ENCODE measurements around the gene ATP1A1.

Gene ATP1A1

DNA sequence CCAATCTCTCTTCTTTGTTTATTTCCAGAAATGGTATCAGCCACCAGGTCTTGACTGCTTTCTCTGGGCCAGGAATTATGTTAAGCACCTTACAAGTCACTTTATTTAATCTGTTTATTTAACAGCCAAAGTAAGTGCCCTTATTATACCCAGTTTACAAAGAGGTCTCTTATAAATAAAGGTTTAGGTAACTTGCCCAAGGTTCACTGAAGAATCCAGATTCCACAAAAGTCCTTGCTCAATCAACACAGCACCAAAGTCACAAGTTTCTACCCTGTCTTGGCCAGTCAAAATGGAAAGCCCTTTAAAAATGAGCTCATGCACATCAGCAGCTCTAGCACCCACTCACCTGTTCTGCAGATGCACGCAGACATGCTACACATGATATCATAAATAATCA, 28.0 kb upstream of the ATP1A1 start:
- no peak for DNase-seq (ENCODE audit: low read depth)

DNA sequence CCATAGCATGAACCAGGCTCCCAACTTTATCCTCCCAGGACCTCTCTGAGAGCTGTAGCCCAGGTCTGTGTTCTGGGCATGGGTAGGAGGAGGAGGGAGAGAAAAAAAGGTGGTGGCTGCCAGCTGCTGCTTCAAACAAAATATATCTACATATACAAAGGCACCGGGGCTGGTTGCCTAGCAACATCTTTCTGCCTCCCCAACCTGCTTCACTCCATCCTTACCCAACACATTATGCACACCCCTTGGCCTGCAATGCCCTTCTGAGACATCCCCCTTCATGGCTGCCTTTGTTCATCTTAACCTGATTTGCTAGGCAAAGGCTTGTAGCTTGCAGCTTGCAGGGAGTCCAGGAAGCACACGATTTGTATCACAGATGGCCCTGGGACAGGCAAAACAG, 27.2 kb upstream of the ATP1A1 start:
- DNase-seq (ENCODE audit: low read depth) = no peak

- DNase-seq (ENCODE audit: low read depth) = no peak
Measured at GRCh38 chr1:116346943-116347673, 25.9 kb upstream of the ATP1A1 start.

DNA sequence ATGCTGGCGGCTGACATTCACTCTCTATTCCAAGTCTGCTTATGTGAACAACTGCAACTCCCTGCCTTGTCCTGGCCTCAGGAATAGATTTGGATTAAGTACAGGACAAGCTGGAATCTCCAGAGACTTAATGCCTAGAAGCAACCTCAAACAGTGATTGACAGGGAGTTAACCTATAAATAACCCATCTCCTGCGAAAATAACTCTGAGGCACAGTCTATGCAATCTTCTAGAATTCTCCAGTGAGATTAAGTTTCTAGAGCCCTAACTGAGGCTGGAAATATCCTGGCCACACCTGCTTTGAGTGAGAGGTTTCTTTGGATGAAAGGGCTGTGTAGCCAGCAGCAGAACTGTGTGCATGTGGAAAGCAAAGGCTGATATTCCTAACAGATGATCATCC, 25.3 kb upstream of the ATP1A1 start:
- no peak for DNase-seq (ENCODE audit: low read depth)

GRCh38 chr1:116350097-116350645, 22.9 kb upstream of the ATP1A1 start:
- no peak for DNase-seq (ENCODE audit: low read depth)

DNA sequence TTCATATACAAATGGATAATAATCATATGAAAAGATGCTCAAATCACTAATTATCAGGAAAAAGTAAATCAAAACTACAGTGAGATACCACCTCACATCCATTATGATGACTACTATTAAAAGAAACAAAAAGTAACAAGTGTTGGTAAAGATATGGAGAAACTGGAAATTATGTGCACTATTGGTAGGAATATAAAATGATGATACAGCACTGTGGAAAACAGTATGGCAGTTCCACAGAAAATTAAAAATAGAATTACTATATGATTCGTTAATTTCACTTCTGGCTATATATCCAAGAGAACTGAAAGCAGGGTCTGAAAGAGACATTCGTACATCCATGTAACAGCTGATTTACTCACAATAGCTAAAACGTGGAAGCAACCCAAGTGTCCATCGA, 21.1 kb upstream of the ATP1A1 start:
- DNase-seq (ENCODE audit: low read depth) = no peak

DNA sequence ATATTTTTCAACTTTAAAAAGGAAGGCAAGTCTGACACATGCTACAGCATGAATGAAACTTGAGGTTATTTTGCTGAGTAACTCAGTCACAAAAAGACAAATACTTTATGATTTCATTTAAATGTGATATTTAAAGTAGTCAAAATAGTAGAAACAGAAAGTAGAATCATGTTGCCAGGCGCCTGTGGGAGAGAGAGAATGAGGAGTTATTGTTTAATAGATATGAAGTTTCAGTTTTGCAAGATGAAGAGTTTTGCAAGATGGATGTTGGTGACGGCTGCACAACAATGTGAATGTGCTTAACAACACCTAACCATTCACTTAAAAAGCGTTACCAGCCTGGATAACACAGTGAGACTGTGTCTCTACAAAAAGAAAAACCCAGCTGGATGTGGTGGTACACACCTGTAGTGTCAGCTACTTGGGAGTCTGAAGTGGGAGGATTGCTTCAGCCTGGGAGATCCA, 20.7 kb upstream of the ATP1A1 start:
- DNase-seq (ENCODE audit: low read depth) = no peak

DNA sequence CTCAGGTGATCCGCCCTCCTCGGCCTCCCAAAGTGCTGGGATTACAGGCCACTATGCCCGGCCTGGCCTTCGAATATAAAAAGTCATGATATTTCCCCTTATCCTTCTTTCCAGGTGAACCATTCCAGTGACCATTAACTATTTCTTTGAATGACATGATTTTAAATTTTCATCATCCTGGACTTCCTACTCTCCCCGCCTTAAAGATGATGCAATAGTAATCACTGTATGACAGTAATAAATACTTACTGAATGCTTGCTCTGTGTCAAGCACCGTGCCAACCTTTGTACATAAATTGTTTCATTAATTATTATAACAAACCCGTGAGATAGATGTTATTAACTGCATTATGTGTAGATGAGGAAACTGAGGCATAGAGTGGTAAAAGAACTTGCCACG, 19.9 kb upstream of the ATP1A1 start:
- no peak for DNase-seq (ENCODE audit: low read depth)

DNA sequence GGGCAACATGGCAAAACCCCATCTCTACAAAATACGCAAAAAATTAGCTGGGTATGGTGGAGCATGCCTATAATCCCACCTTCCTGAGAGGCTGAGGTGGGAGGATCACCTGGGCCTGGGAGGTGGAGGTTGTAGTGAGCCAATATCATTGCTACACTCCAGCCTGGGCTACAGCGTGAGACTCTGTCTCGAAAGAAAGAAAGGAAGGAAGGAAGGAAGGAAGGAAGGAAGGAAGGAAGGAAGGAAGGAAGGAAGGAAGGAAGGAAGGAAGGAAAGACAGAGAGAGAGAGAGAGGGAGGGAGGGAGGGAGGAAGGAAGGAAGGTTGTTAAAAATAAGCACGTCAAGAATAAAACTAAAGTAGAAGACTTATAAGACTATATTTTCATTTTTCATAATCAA, 17.0 kb upstream of the ATP1A1 start:
- DNase-seq (ENCODE audit: low read depth) = no peak

- no peak for DNase-seq (ENCODE audit: low read depth)
Measured at GRCh38 chr1:116356673-116357072, 16.4 kb upstream of the ATP1A1 start.

DNA sequence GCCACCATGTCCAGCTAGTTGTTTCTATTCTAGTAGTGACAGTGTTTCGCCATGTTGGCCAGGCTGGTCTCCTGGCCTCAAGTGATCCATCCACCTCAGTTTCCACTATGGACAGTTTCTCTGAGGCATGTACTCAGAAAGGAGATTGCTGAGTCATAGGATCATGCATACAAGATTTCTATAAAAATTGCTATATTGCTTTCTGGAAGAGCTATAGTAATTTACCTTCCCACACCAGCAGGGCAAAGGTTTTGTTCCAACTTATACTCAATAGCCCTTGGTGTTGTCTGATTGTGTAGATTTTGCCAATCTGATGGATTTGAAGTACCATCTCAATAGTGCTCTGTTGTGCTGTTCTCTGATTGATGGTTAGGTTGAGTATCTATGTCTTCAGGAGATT, 15.6 kb upstream of the ATP1A1 start:
- DNase-seq (ENCODE audit: low read depth) = no peak

GRCh38 chr1:116359060-116359830, 13.8 kb upstream of the ATP1A1 start:
- DNase-seq (ENCODE audit: low read depth) = no peak

DNA sequence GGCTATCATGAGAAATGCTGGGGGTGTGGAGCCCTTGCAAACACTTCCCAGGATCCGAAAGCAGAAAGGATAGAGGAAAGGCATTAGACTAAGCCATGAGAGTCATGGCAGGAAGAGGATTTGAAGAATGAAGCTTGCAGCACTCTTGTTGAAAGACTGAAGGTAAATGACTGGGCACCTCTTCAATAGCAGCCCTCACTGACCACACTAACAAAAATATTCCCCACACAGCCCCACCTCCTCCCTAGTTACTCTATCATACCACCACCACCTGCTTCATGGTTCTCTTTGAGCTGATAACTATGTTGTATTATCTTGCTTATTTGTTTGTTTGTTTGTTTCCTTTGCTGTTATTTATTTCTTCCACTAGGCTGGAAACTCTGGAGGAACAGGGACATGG, 13.2 kb upstream of the ATP1A1 start:
- DNase-seq (ENCODE audit: low read depth) = no peak

GRCh38 chr1:116360429-116361173, 12.4 kb upstream of the ATP1A1 start:
- no peak for DNase-seq (ENCODE audit: low read depth)

DNA sequence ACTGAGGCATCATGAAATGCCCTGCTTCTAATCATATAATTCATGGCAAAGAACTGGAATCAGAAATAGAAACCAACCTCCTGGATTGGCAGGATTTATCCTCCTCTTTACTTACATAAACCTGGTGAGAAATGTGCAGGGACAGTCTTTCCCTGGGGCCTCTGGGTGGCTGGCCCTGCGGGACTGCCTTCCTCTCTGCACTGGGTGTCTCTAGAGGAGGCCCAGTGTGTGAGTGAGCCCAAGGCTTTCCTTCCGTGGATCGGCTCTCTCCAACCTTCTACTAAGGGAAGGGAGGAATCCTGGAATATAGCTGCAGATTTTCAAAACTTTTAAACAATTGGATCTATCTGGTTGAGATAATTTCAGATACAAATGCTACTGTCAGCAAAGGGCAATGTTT, 11.4 kb upstream of the ATP1A1 start:
- DNase-seq (ENCODE audit: low read depth) = no peak

DNA sequence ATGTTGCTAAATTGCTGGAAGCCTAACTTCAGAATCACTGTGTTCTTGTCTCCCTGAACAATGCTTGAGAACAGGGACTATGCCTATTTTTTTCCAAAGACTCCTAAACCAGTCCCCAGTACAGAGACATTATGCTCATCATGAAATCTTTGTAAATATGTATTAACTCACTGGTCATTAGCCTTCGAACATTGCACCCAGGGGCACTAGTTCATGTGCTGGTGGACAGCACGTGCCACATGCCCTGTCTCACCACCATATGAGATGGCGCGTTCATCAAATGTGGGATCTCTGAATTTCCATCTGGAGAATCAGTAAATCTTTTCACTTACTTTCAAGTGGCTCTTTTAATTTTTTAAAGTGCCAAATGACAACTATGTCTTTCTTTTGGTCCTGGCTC, 11.0 kb upstream of the ATP1A1 start:
- no peak for DNase-seq (ENCODE audit: low read depth)

DNA sequence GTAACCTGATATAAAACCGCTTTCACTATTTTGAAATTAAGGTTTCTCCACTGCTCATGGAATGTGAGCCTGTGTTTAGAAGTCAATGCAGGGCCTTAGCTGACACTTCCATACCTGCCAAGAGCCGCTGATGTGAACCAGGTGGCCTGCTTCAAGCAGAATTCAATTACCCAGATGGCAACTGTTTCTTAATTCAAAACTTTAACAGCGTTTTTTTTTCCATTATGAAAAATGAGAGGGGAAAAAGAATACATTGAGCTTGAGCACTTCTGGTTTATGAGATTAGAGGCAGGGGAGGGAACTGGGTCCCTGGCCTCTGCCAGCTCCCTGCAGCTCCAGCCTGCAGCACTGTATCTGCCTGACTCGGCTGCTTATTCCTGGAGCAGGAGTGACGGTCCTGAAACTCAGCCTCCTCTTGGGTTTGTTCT, 7.7 kb upstream of the ATP1A1 start:
- no peak for DNase-seq (ENCODE audit: low read depth)

GRCh38 chr1:116365857-116366256, 7.2 kb upstream of the ATP1A1 start:
- no peak for DNase-seq (ENCODE audit: low read depth)

- DNase-seq (ENCODE audit: low read depth) = no peak
Measured at GRCh38 chr1:116367256-116367945, 5.6 kb upstream of the ATP1A1 start.

DNA sequence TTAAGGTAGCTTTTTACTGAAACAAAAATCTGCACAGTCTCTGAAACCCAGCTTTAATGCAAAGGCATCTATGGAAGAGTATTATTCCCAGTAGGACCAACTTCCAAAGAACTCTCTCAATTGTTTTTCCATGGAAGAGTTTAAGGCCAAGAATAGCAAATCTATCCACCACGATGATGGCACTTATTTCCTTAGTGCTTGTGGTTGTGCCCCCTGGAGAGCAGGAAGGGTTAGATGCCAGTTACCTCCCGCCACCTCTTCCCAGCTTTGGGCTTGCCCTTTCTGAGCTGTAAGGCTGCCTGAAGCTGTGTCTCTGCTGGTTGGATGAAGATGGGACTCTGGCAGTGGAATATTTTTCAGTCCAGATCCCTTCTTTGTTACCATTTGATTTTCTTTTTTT, 4.8 kb upstream of the ATP1A1 start:
- no peak for DNase-seq (ENCODE audit: low read depth)

DNA sequence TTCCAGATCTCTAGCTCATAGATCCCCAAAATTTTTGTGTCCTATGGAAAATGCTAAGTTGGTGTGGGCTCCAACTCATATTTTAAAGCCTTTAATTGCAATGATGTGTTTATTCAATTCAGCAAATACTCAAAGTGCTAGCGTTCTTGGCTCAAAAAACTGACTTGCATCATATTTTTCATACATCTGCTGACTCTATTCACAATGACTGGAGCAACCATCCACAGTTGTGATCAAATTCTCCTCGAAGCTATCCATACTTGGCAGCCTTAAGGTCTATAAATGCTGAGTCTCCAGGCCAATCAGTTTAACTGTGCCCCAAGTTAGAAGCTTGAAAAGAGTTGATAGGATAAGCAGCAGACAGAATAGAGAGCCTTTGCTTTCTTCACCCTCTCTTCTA, 2.9 kb upstream of the ATP1A1 start:
- DNase-seq (ENCODE audit: low read depth) = no peak

GRCh38 chr1:116371752-116372151, 1.3 kb upstream of the ATP1A1 start:
- no peak for DNase-seq (ENCODE audit: low read depth)

All from stimulated activated CD8-positive, alpha-beta memory T cell treated with anti-CD3 and anti-CD28 coated beads, Interleukin-15, amount 100 ng/mL, for 24 hours (primary cell).